ENCODE data around the gene MCC. TPM values are rescaled to one million over a fixed set of nuclear protein-coding genes. Genes with fewer than 3 reads are reported as not detected.

The MCC gene
- total and polyA plus RNA-seq, 4 donors, result 1.6 to 38.6 (median 11.2) TPM

GRCh38 chr5:113202746-113203716 lies 285.2 kb downstream of the MCC start:
- H3K36me3 ChIP-seq (ENCODE audit: control insufficient read depth in 4 of 4, insufficient read depth in 4 of 4, low read length in 4 of 4), result no peaks in the 10 kb centered on the region
- peak; percentile 66 to 82 (median 78) for DNase-seq
- H3K9ac ChIP-seq (ENCODE audit: insufficient read depth in 1 of 2, low read length in 2 of 2), result peak overlapping the region in 1 of 2 donors; percentile 1
- no peak for TF ChIP-seq CTCF (IDR thresholded peaks at IDR 0.05; ENCODE audit: control extremely low read depth, extremely low read depth)
- peak overlapping the region in 1 of 2 donors; percentile 76 for H3K27ac ChIP-seq (ENCODE audit: low read depth in 1 of 2, low read length in 1 of 2)
- H3K4me1 ChIP-seq (ENCODE audit: control insufficient read depth in 5 of 5, insufficient read depth in 5 of 5, low read length in 5 of 5), result peaks cover 5 to 55% (median 31%) of the 10 kb centered on the region in 5 donors
- H3K9me3 ChIP-seq (ENCODE audit: control insufficient read depth in 4 of 4, insufficient read depth in 3 of 4, low read length in 3 of 4), result no peaks in the 10 kb centered on the region
- peak; percentile 49 for ATAC-seq (ENCODE audit: insufficient read depth, low FRiP score)
- no peak overlapping the region for H3K4me3 ChIP-seq
- no peaks in the 10 kb centered on the region for H3K27me3 ChIP-seq (ENCODE audit: control insufficient read depth in 3 of 3, insufficient read depth in 3 of 3, low read length in 2 of 3)
- WGBS, 2 donors, result 74 to 78% methylated on average over 27 of the region's 27 CpGs

- H3K4me3 ChIP-seq, result no peak overlapping the region
- peak overlapping the region in 1 of 2 donors; percentile 1 for H3K9ac ChIP-seq (ENCODE audit: insufficient read depth in 1 of 2, low read length in 2 of 2)
- TF ChIP-seq CTCF (IDR thresholded peaks at IDR 0.05; ENCODE audit: control extremely low read depth, extremely low read depth), result no peak
- peak in 2 of 3 donors; percentile 59 to 62 for DNase-seq
- H3K9me3 ChIP-seq (ENCODE audit: control insufficient read depth in 4 of 4, insufficient read depth in 3 of 4, low read length in 3 of 4), result no peaks in the 10 kb centered on the region
- peak overlapping the region in 1 of 2 donors; percentile 48 for H3K27ac ChIP-seq (ENCODE audit: low read depth in 1 of 2, low read length in 1 of 2)
- no peaks in the 10 kb centered on the region for H3K36me3 ChIP-seq (ENCODE audit: control insufficient read depth in 4 of 4, insufficient read depth in 4 of 4, low read length in 4 of 4)
- WGBS, 2 donors, result 89 to 91% methylated on average over 8 of the region's 8 CpGs
- ATAC-seq (ENCODE audit: insufficient read depth, low FRiP score), result no peak
- H3K4me1 ChIP-seq (ENCODE audit: control insufficient read depth in 5 of 5, insufficient read depth in 5 of 5, low read length in 5 of 5), result peaks cover 5 to 59% (median 25%) of the 10 kb centered on the region in 5 donors
- no peaks in the 10 kb centered on the region for H3K27me3 ChIP-seq (ENCODE audit: control insufficient read depth in 3 of 3, insufficient read depth in 3 of 3, low read length in 2 of 3)
These were observed 286.0 kb downstream of the MCC start for GRCh38 chr5:113202287-113202686.

GRCh38 chr5:113201715-113202114 lies 286.5 kb downstream of the MCC start:
- no peak overlapping the region for H3K9ac ChIP-seq (ENCODE audit: insufficient read depth in 1 of 2, low read length in 2 of 2)
- DNase-seq (peak in 2 of 3 donors; percentile 39 to 46), ATAC-seq (ENCODE audit: insufficient read depth, low FRiP score) (no peak)
- H3K9me3 ChIP-seq (ENCODE audit: control insufficient read depth in 4 of 4, insufficient read depth in 3 of 4, low read length in 3 of 4), result no peaks in the 10 kb centered on the region
- H3K27ac ChIP-seq (ENCODE audit: low read depth in 1 of 2, low read length in 1 of 2), result peak overlapping the region in 1 of 2 donors; percentile 48
- H3K27me3 ChIP-seq (ENCODE audit: control insufficient read depth in 3 of 3, insufficient read depth in 3 of 3, low read length in 2 of 3), result no peaks in the 10 kb centered on the region
- TF ChIP-seq CTCF (IDR thresholded peaks at IDR 0.05; ENCODE audit: control extremely low read depth, extremely low read depth), result no peak
- no peaks in the 10 kb centered on the region for H3K36me3 ChIP-seq (ENCODE audit: control insufficient read depth in 4 of 4, insufficient read depth in 4 of 4, low read length in 4 of 4)
- no peak overlapping the region for H3K4me3 ChIP-seq
- peaks cover 5 to 59% (median 21%) of the 10 kb centered on the region in 5 donors for H3K4me1 ChIP-seq (ENCODE audit: control insufficient read depth in 5 of 5, insufficient read depth in 5 of 5, low read length in 5 of 5)
- WGBS, 2 donors, result 73 to 75% methylated on average over 5 of the region's 5 CpGs
